ENCODE measurements around the gene TERT.

Gene TERT

DNA sequence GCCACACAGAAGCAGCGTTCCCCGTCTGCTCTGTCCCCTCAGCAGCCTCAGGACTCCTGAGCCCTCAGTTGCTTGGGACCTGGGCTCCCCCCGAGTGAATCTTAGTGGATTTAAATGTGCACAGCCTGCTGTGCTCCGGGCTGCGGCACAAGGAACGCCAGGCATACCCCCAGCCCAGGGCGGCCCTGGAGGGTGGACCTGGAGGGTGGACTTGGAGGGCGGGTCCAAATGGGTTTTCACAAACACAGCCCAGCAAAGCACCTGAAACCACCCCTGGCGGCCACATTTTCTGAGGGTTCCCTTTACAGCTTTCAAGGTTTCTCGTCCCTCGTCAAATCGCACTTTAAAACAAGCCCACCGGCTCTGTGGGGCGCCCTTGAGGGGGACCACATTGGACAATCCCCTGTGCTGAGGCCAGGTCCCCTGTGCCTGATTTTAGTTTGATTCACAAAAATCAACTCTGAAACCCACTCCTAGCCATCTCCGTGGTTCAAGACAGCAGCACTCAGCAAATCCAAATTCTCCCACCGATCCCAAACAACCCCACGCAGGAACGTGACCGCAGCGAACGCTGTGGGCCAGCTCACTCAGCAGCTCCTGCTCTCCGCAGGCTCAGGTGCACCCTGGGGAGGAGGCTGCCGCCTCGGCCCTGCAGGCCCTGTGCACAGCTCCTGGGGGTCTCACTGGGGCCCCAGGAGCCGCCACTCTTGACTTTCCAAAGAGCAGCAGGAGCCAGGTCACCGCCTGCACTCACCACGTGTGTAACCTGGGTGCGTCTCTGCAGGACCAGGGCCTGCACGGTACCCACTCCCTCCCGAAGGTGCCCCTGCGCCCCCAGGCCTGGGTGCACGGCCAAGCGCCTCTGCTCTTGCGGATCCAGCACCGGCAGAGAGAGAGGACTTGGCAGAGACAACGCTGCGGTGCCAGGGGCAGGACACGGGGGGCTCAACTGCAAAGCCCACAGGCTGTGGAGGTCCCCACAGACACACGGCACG lies 29.1 kb downstream of the TERT start:
- no peak for DNase-seq
- no peak for TF ChIP-seq POLR2A (IDR thresholded peaks at IDR 0.05; ENCODE audit: low read length)
- no peak for TF ChIP-seq GATA1 (IDR thresholded peaks at IDR 0.05; ENCODE audit: low read depth, low read length)

GRCh38 chr5:1265026-1265425 lies 29.8 kb downstream of the TERT start:
- no peak for TF ChIP-seq GATA1 (IDR thresholded peaks at IDR 0.05; ENCODE audit: low read depth, low read length)
- TF ChIP-seq POLR2A (IDR thresholded peaks at IDR 0.05; ENCODE audit: low read length): no peak
- no peak for DNase-seq

DNA sequence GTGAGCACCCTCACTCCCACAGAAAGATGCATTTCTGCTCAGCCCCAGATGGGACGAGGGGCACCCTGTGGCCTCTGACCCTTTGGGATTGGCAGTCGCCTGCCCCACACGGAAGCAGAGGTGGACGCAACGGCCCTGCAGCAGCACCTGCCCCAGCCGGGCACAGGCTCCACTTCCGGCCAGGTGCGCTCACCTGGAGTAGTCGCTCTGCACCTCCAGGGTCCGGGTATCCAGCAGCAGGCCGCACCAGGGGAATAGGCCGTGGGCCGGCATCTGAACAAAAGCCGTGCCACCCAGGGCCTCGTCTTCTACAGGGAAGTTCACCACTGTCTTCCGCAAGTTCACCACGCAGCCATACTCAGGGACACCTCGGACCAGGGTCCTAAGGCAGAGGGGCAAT lies 30.7 kb downstream of the TERT start:
- no peak for TF ChIP-seq GATA1 (IDR thresholded peaks at IDR 0.05; ENCODE audit: low read depth, low read length)
- no peak for TF ChIP-seq POLR2A (IDR thresholded peaks at IDR 0.05; ENCODE audit: low read length)
- no peak for DNase-seq

DNA sequence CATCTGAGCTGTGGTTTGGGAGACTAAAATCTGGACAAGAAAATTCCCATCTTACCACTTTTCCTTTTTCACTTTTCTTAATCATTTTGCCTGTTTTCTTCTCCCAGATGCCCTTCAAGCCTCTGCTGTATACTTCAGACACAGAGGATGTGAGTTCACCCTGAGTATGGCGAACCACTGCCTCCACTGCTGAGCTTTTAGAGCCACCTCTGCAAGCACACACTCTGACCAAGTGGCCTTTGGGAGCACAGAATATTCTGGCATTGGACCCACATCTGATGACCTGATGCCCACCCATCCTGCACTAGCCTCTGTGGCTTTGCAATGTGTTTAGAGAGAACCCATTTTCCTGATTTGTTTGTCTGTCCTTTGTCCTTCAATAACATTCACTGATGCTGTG lies 32.5 kb downstream of the TERT start:
- TF ChIP-seq POLR2A (IDR thresholded peaks at IDR 0.05; ENCODE audit: low read length) (no peak), GATA1 (IDR thresholded peaks at IDR 0.05; ENCODE audit: low read depth, low read length) (no peak)
- no peak for DNase-seq

- DNase-seq: no peak
- TF ChIP-seq POLR2A (IDR thresholded peaks at IDR 0.05; ENCODE audit: low read length) (no peak), GATA1 (IDR thresholded peaks at IDR 0.05; ENCODE audit: low read depth, low read length) (no peak)
Measured at GRCh38 chr5:1261643-1262042, 33.2 kb downstream of the TERT start.

GRCh38 chr5:1259806-1260480 lies 34.9 kb downstream of the TERT start:
- DNase-seq: no peak
- TF ChIP-seq POLR2A (IDR thresholded peaks at IDR 0.05; ENCODE audit: low read length) (no peak), GATA1 (IDR thresholded peaks at IDR 0.05; ENCODE audit: low read depth, low read length) (no peak)

GRCh38 chr5:1257841-1258240 lies 37.0 kb downstream of the TERT start:
- no peak for TF ChIP-seq POLR2A (IDR thresholded peaks at IDR 0.05; ENCODE audit: low read length)
- TF ChIP-seq GATA1 (IDR thresholded peaks at IDR 0.05; ENCODE audit: low read depth, low read length): no peak

DNA sequence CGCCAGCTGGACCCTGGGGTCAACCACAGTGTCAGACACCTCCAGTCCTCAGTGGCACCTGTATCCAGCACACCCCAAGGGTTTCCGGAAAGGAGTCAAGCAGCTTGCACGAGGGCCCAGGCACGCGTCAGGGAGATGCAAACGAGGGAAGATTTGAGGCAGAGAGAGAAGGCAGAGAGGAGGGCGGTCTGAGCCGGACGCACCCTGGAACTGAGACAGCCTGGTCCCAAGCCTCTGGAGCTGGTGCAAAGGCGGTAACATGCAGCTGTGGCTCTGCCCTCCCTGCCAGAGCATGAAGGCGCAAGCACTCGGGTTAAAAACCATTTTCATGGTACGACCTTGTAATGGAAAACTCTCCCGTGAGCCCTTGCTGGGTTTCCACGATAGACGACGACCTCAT lies 37.5 kb downstream of the TERT start:
- DNase-seq: no peak
- TF ChIP-seq POLR2A (IDR thresholded peaks at IDR 0.05; ENCODE audit: low read length) (no peak), GATA1 (IDR thresholded peaks at IDR 0.05; ENCODE audit: low read depth, low read length) (no peak)

More at GRCh38 chr5:1257841-1258240, 37.0 kb downstream of the TERT start:
- no peak for DNase-seq

- no peak for DNase-seq
- TF ChIP-seq POLR2A (IDR thresholded peaks at IDR 0.05; ENCODE audit: low read length): no peak
- no peak for TF ChIP-seq GATA1 (IDR thresholded peaks at IDR 0.05; ENCODE audit: low read depth, low read length)
Measured at GRCh38 chr5:1256776-1257175, 38.1 kb downstream of the TERT start.

- TF ChIP-seq GATA1 (IDR thresholded peaks at IDR 0.05; ENCODE audit: low read depth, low read length) (no peak), POLR2A (IDR thresholded peaks at IDR 0.05; ENCODE audit: low read length) (no peak)
- no peak for DNase-seq
Measured at GRCh38 chr5:1255081-1255561, 39.7 kb downstream of the TERT start.

GRCh38 chr5:1254196-1254595 lies 40.7 kb downstream of the TERT start:
- DNase-seq: no peak
- no peak for TF ChIP-seq GATA1 (IDR thresholded peaks at IDR 0.05; ENCODE audit: low read depth, low read length)
- TF ChIP-seq POLR2A (IDR thresholded peaks at IDR 0.05; ENCODE audit: low read length): no peak

DNA sequence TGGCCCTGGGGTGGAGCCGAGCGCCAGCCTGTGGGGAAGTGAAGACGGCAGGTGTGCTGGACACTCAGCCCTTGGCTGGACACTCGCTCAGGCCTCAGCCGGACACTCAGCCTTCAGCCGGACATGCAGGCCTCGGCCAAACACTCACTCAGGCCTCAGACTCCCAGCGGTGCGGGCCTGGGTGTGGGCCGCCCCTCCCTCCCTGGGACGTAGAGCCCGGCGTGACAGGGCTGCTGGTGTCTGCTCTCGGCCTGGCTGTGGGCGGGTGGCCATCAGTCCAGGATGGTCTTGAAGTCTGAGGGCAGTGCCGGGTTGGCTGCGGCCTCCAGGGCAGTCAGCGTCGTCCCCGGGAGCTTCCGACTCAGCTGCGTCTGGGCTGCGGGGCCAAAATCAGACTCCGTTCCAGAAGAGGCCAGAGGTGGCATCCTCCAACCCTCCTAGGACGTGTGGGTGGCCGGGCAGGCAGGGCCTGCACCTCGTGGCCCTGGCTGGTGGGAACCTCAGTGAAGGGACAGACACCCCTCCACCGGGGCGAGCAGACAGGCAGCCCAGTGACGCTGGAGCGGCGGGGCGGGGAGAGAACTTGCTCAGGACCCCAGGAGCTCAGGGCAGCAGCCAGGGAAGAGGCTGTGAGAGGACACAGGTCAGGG lies 41.3 kb downstream of the TERT start:
- no peak for TF ChIP-seq GATA1 (IDR thresholded peaks at IDR 0.05; ENCODE audit: low read depth, low read length)
- no peak for DNase-seq

- TF ChIP-seq GATA1 (IDR thresholded peaks at IDR 0.05; ENCODE audit: low read depth, low read length) (no peak), POLR2A (IDR thresholded peaks at IDR 0.05; ENCODE audit: low read length) (no peak)
- no peak for DNase-seq
Measured at GRCh38 chr5:1252681-1253080, 42.2 kb downstream of the TERT start.
